Hypothalamus (tissue), 51 donors: ENCODE measurements around the gene ASAP3.

Experiments used
- DNase-seq, 51 donors: peaks; one replicate each; lab custom pipeline; 2025; lab: John Stamatoyannopoulos, UW

The ASAP3 gene

DNA sequence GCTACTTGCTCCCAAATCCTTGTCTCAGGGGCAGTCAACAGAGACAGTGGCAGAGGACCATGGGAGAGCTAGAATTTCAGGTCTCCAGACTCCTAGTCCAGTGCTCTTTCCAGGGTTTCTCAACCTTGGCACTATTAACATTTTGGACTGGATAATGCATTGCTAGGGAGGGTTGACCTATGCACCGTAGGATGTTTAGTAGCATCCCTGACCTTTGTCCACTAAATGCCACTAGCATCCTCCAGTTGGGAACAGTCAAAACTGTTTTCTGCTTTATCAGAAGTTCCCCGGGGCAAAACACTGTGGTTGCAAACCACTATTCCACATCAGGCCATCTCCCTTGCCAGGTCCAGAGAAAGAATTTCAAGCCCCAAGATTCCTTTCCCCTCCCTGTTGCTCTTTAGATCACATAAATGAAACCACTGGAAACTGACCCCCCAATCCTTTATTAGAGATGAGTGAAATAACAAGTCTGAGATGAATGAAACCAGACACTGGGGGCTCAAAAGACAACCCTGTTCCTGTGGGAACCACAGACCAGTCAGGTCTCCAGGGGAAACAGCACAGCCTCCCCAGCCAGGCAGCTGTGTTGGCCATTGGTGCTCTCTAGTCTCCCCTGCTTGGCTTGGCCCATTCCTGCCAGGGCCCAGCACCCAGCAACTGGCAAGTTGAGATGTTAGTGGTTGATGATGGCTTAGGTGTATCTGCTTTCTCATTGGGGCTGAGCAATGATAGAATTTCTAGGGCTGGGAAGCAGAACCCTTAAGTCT, 55.7 kb downstream of the ASAP3 start:
- DNase-seq = no peak

GRCh38 chr1:23427550-23427949, 56.4 kb downstream of the ASAP3 start:
- DNase-seq = no peak

DNA sequence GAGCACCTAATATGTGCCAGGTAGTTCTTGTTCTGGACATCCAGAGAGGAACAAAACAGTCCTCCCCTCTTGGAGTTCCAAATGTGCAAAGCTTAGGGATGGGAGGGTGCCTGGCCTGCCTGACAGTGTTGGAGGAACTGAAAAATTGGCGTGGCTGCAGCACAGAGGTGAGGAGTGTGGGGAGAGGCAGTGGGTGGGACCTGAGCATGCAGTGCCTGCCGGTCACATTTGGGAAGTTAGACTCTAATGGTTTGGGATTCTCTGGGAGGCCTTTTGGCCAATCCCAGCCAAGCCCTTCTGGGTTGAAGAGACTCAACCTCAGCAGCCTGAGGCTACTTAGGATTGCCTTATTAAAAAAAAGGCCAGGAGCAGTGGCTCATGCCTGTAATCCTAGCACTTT, 57.2 kb downstream of the ASAP3 start:
- no peak for DNase-seq

DNA sequence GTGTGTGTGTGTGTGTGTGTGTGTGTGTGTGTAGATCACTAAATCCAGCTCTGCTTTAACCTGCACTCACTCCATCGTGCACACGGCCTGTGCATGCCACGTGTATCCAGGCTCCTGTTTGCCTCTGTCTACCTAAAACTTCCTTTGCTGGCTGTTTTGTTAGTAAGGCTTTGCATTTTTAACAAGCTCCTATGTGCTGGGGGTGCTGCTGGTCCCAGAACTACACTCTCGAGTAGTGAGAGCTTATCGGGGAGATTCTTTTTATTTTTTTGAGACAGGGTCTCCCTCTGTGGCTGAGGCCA, 58.8 kb downstream of the ASAP3 start:
- DNase-seq = no peak

GRCh38 chr1:23424293-23425192, 59.4 kb downstream of the ASAP3 start, which contains the start of gene TCEA3:
TSS of gene TCEA3 (minus strand) at chr1:23424748. CDS start at chr1:23424633, 115 bp downstream.
- DNase-seq = peak in 9 of 51 donors; percentile 11 to 26 (median 22)

DNA sequence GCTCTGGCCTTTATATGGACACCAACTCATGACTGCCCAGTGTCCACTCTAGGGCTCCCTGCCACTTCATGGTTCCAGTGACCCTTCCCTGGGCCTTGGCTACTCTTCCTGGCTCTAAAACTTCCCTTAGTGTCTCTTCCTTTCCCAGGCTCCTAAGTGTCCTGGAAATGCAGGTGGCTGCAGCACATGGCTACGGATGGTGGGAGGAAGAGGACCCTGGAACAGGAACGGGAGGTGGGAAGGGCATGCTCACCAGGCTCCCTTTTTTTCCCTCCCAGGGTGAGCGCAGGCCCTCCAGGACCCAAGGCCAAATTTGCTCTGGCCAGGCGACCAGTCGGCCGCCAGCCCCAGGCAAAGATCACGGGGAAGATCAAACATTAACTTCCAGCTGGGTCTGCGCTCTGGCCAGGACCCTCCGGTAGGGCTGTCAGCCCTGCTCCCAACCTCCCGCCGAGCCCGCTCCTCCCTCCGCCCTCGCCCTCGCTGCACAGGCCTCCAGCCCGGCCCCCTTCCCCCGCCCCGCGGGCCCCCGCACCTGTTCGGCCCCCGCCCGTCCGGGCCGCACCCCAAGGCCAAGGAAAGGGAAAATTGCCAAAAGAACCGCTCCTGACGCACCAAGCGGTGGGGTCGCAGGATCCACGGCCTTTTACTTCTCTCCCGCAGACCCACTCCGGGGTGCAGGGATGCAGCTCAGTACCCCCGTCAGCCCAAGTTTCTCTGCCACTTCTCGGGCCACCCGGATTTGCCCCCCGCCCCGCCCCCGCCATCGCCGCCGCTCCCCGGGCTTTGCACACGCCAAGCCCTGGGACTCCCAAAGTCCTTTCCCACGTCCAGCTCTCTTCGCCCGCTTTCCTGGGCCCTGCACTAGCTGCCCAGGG, 60.3 kb downstream of the ASAP3 start:
- DNase-seq = no peak

DNA sequence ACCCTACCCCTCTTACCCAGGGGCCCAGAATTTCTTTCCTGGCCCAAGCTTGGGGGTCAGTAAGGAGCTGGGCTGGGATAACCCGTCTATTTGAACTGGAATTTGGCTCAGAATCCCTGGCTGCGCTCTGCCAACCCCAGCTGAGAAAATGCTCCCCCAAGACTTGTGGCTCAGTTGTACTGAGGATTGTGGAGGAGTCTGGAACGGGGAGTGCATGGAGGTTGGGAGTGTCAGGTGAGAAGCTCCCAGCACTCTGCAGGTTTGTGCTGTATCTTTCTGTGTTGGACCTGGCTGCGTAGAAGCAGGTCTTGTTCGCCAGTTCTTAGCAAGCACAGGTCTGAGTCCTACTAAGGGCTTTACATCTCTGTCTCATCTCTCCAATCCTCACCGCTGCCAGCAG, 61.0 kb downstream of the ASAP3 start:
- no peak for DNase-seq

DNA sequence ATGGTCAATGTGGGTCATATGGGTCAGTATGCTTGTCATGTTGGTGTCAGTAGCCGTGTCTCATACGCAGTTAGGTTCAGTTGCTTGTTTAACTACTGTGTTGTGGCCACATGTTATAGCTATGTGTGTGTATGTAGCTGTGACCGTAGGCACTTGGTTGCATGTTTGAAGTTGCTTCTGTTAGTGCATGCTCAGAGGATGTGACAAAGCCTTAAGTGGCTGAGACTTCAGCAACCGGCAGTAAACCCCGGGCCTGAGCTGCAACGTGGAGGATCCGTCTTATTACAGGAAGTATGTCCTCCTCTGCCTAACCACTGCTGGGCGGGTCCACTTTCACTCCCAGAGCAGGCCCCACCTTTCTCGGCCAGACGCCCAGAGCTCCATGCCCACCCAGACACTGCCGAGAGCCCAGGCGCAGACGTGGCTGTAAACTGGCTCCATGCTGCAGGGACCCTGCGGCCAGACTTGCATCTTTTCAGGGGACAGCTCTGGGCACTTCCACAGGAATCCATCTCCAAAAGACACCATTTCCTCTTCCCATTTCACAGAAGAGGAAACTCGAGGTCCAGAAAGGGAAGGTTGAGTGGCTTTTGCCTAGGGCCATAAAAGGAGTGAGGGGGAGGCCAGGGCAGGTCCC, 61.6 kb downstream of the ASAP3 start:
- peak in 1 of 51 donors; percentile 11 for DNase-seq

GRCh38 chr1:23421753-23422240, 62.2 kb downstream of the ASAP3 start:
- DNase-seq = peak in 2 of 51 donors; percentile 7 to 50

DNA sequence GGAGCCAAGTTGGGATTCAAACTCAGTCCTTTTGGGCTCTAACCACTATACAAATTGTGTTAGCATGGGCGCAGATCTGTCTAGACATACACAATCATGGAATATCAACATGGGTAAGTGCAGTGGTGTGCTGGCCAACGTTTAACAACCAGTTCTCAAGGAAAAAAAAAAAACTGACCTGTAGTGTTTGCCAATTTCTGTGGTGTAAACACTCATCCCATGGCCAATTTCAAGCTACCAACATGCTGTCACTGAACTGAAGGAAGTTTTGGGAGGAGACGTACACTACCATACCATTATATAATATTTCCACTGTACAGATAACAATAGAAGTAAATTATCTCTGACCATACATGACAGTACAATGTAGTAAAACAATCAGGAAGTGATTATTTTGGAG, 62.6 kb downstream of the ASAP3 start:
- DNase-seq = no peak

- DNase-seq = no peak
These were observed 63.2 kb downstream of the ASAP3 start for GRCh38 chr1:23420778-23421177.

DNA sequence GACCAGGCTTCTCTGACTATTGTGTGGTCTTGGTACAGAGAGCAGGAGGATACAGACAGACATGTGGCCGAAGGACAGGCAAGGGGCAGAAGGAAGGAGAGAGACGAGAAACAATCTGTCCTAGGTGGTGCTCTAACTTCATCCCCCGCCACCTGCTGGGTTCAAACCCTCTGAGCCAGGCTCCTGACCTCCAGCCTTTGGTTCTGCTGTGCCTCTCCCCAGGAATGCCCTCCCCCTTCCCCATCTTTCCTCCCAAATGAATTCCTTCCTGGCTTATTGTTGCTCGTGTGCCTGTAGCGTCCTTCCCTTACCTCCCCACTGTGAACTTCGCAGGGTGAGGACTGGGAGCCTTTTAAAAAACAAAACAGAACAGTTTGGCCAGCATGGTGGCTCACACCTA, 64.8 kb downstream of the ASAP3 start:
- DNase-seq = no peak

DNA sequence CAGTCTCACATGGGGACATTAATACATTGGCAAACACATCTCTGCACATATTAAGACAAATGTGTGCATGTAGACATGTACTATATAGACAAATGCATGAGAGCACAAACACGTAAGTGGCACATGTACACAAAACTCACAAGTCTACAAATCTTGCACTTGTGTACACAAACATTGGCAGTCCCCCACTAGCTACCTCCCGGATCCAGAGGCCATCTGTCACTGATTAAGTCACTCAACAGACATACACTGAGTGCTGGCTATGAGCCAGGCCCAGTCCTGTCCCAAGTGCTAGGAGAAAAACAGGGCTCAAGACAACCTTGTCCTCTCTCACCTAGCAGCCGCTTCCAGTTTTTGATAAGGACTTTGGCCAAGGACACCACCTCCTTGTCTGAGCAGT, 66.4 kb downstream of the ASAP3 start:
- DNase-seq = no peak

- no peak for DNase-seq
These were observed 67.0 kb downstream of the ASAP3 start for GRCh38 chr1:23416964-23417363.

- DNase-seq = no peak
These were observed 75.1 kb downstream of the ASAP3 start for GRCh38 chr1:23408797-23409290.

DNA sequence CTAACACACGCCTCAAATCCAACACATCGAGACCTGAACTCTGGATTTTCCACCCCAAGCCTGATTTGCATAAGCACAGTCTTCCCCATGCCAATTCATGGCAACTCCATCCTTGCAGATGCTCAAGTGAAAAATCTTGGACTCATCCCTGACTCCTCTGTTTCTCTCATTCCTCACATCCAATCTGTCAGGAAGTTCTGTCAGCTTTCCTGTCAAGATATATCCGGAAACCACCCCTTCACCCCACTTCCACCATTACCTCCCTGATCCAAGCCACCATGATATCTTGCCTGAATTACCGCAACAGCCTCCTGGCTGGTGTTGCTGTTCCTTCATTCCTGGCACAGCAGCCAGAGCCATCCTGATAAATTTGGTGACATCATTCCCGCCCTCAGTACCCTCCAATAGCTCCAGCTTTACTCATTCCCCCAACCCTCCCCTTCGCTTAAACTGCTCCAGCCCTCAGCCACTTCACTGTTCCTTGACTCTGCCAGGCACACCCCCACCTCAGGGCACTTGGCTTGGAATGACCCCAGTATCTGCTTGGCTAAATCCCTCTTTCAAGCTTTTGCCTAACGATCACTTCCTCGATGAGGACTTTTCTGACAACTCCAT, 76.9 kb downstream of the ASAP3 start:
- peak in 1 of 51 donors; percentile 38 for DNase-seq

- no peak for DNase-seq
These were observed 78.0 kb downstream of the ASAP3 start for GRCh38 chr1:23405946-23406345.

DNA sequence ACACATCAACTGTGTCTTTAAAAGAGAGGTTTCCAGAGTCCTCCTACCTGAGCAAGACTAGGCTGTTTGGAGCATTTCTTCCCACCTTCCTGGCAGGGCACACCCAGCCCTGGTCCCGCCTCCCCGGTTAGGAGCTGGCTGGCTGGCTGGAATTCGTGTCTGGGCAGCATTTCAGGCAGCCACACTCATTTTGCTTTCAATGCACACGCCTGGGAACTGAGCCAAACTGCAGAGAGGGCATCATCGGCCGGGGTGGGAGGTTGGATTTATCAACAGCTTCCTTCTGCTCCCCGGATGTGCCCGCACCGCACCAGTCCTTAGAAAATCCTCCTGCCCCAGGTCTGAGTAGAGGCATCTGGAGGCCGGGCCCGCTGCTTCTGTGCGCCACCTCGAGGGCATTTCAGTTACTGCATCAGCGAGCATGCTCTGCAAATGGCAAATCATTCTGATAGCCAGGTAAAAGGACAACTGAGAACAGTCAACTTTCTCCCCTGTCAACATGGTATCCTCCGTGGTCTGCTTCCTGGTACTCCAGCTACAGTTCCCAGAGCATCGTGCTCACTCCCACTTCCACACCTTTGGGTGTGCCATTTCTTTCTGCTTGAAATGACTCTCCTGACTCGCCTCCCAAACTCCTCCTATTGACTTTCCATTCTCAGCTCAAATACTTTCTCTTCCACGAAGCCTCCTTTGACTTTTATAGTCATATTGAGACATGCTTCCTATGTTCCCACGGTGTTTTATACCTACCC, 80.1 kb downstream of the ASAP3 start:
- DNase-seq = peak; percentile 20 to 91 (median 74)

DNA sequence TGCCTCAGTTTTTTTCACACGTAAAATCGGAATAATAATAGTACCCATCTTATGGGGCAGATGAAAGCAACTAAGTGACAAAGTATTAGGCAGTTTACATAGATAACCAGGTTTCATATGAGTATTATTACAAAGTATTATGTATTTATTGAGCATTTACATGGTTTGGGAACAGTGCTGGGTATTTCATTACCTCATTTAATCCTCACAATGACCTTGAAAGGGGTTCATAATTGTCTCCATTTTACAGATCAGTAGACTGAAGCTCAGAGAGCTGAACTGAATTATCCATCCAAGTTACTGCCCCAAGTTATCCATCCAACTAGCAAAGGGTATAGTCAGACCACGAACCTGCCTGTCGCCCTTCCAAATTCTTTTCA, 80.6 kb downstream of the ASAP3 start:
- no peak for DNase-seq
